ENCODE measurements around the gene SETDB2.

Gene SETDB2

GRCh38 chr13:49443704-49444523 is at the start of gene SETDB2, which contains the start of gene CAB39L:
SETDB2 (plus strand) TSS chr13:49444274; CDS start chr13:49451894, 7,620 bp downstream.
CAB39L (minus strand) TSS chr13:49444064; CDS start chr13:49382910, 61,154 bp downstream.
- DNase-seq = peak; percentile 100

- no peak for DNase-seq
Measured at GRCh38 chr13:49395451-49395865, 48.6 kb upstream of the SETDB2 start.

GRCh38 chr13:49395878-49396380 is 48.1 kb upstream of the SETDB2 start:
- no peak for DNase-seq

- DNase-seq = no peak
Measured at GRCh38 chr13:49399801-49400472, 44.1 kb upstream of the SETDB2 start.

GRCh38 chr13:49400755-49401659 is 43.1 kb upstream of the SETDB2 start:
- DNase-seq = no peak

- no peak for DNase-seq
Measured at GRCh38 chr13:49403996-49404702, 39.9 kb upstream of the SETDB2 start.

GRCh38 chr13:49404703-49405020 is 39.4 kb upstream of the SETDB2 start:
- no peak for DNase-seq

GRCh38 chr13:49407068-49407467 is 37.0 kb upstream of the SETDB2 start:
- DNase-seq = no peak

GRCh38 chr13:49407936-49408335 is 36.1 kb upstream of the SETDB2 start:
- no peak for DNase-seq

- no peak for DNase-seq
Measured at GRCh38 chr13:49409008-49409407, 35.1 kb upstream of the SETDB2 start.

- DNase-seq = no peak
Measured at GRCh38 chr13:49410006-49410405, 34.1 kb upstream of the SETDB2 start.

GRCh38 chr13:49410477-49410876 is 33.6 kb upstream of the SETDB2 start:
- DNase-seq = no peak

GRCh38 chr13:49411353-49411752 is 32.7 kb upstream of the SETDB2 start:
- no peak for DNase-seq

GRCh38 chr13:49412749-49413148 is 31.3 kb upstream of the SETDB2 start:
- no peak for DNase-seq

GRCh38 chr13:49417161-49417560 is 26.9 kb upstream of the SETDB2 start:
- no peak for DNase-seq

- DNase-seq = no peak
Measured at GRCh38 chr13:49418206-49418605, 25.9 kb upstream of the SETDB2 start.

GRCh38 chr13:49419276-49419675 is 24.8 kb upstream of the SETDB2 start:
- no peak for DNase-seq

GRCh38 chr13:49421391-49421790 is 22.7 kb upstream of the SETDB2 start:
- peak; percentile 32 for DNase-seq

- no peak for DNase-seq
Measured at GRCh38 chr13:49424011-49424560, 20.0 kb upstream of the SETDB2 start.

- DNase-seq = no peak
Measured at GRCh38 chr13:49428041-49428763, 15.9 kb upstream of the SETDB2 start.

- DNase-seq = no peak
Measured at GRCh38 chr13:49429121-49429520, 15.0 kb upstream of the SETDB2 start.
